ENCODE results near the gene NEDD9.

GRCh38 chr6:11223286-11223864, 9.1 kb downstream of the NEDD9 start:
- TF ChIP-seq SP1 (IDR thresholded peaks at IDR 0.05; ENCODE audit: low read depth, low read length) (no peak), CTCF (IDR thresholded peaks at IDR 0.05 in 2 of 3, conservative IDR thresholded peaks at IDR 0.05 in 1 of 3; ENCODE audit: control insufficient read depth in 2 of 3, extremely low read depth in 1 of 3, insufficient read depth in 1 of 3, low read depth in 3 of 3, low read length in 3 of 3) (no peak), RAD21 (IDR thresholded peaks at IDR 0.05; ENCODE audit: insufficient read depth, low read depth, low read length) (no peak), E2F4 (IDR thresholded peaks at IDR 0.05; ENCODE audit: low read depth, low read length) (no peak), GABPA (IDR thresholded peaks at IDR 0.05; ENCODE audit: low read depth) (no peak), POLR2A (IDR thresholded peaks at IDR 0.05; ENCODE audit: low read depth, low read length) (no peak), RCOR1 (conservative IDR thresholded peaks at IDR 0.05; ENCODE audit: low read depth, low read length) (no peak), SRF (IDR thresholded peaks at IDR 0.05; ENCODE audit: low read depth in 2 of 2, low read length in 2 of 2) (no peak), CBX3 (IDR thresholded peaks at IDR 0.05; ENCODE audit: borderline replicate concordance, low read depth) (no peak), CEBPB (IDR thresholded peaks at IDR 0.05; ENCODE audit: borderline replicate concordance in 1 of 2, low read depth in 2 of 2, low read length in 2 of 2) (no peak), TCF7 (IDR thresholded peaks at IDR 0.05; ENCODE audit: borderline replicate concordance) (no peak)
- TF ChIP-seq, protein P1, sequence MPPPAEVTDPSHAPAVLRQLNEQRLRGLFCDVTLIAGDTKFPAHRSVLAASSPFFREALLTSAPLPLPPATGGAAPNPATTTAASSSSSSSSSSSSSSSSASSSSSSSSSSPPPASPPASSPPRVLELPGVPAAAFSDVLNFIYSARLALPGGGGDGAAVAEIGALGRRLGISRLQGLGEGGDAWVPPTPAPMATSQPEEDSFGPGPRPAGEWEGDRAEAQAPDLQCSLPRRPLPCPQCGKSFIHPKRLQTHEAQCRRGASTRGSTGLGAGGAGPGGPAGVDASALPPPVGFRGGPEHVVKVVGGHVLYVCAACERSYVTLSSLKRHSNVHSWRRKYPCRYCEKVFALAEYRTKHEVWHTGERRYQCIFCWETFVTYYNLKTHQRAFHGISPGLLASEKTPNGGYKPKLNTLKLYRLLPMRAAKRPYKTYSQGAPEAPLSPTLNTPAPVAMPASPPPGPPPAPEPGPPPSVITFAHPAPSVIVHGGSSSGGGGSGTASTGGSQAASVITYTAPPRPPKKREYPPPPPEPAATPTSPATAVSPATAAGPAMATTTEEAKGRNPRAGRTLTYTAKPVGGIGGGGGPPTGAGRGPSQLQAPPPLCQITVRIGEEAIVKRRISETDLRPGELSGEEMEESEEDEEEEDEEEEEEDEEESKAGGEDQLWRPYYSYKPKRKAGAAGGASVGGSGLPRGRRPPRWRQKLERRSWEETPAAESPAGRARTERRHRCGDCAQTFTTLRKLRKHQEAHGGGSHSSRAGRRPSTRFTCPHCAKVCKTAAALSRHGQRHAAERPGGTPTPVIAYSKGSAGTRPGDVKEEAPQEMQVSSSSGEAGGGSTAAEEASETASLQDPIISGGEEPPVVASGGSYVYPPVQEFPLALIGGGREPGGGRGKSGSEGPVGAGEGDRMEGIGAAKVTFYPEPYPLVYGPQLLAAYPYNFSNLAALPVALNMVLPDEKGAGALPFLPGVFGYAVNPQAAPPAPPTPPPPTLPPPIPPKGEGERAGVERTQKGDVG (CRISPR knock-in tag; IDR thresholded peaks at IDR 0.05) = no peak

Measured in GM12878 (cell line).